Measurements from ENCODE around the gene SLC39A11. TPM values are rescaled to one million over a fixed set of nuclear protein-coding genes. Genes with fewer than 3 reads are reported as not detected.

Gene SLC39A11
- total and polyA plus RNA-seq, 4 donors, result 18.9 to 44.9 (median 28.2) TPM

GRCh38 chr17:73091770-73092522 lies 542 bp downstream of the SLC39A11 start:
- Histone ChIP-seq H3K27ac (ENCODE audit: low read depth in 1 of 2, low read length in 2 of 2) (peak overlapping the region; percentile 11 to 37), H3K4me1 (ENCODE audit: control insufficient read depth in 4 of 4, insufficient read depth in 4 of 4, low read length in 3 of 4) (peaks cover 11 to 32% (median 27%) of the 10 kb centered on the region in 4 donors), H3K9me3 (ENCODE audit: control insufficient read depth in 4 of 4, low read length in 3 of 4) (no peaks in the 10 kb centered on the region), H3K9ac (ENCODE audit: low read depth in 1 of 2, low read length in 2 of 2) (peak overlapping the region; percentile 16 to 24), H3K36me3 (ENCODE audit: control insufficient read depth in 4 of 4, insufficient read depth in 3 of 4, low read depth in 1 of 4, low read length in 3 of 4) (peaks cover 0 to 9% (median 5%) of the 10 kb centered on the region in 4 donors), H3K27me3 (ENCODE audit: control insufficient read depth in 4 of 4, insufficient read depth in 4 of 4, low read length in 3 of 4) (no peaks in the 10 kb centered on the region), H3K4me3 (ENCODE audit: low read depth in 1 of 3, low read length in 3 of 3) (peak overlapping the region; percentile 70 to 91 (median 76))
- peak; percentile 44 for DNase-seq (ENCODE audit: low spot score)
- 7% methylated on average over 20 of the region's 20 CpGs for whole genome bisulfite sequencing
- TF ChIP-seq MAX (IDR thresholded peaks at IDR 0.05) (no peak), REST (IDR thresholded peaks at IDR 0.05) (no peak), FOXA2 (IDR thresholded peaks at IDR 0.05) (no peak), FOXA1 (IDR thresholded peaks at IDR 0.05) (no peak), EGR1 (IDR thresholded peaks at IDR 0.05; ENCODE audit: low read depth in 2 of 2) (no peak), YY1 (IDR thresholded peaks at IDR 0.05) (no peak), NR2F2 (IDR thresholded peaks at IDR 0.05) (no peak), HNF4G (IDR thresholded peaks at IDR 0.05) (no peak), JUND (IDR thresholded peaks at IDR 0.05) (no peak), ZBTB33 (IDR thresholded peaks at IDR 0.05) (no peak), ATF3 (IDR thresholded peaks at IDR 0.05) (no peak), RAD21 (IDR thresholded peaks at IDR 0.05) (no peak)

GRCh38 chr17:73091410-73091769 lies 1.1 kb downstream of the SLC39A11 start:
- peak overlapping the region in 1 of 3 donors; percentile 91 for H3K4me3 ChIP-seq (ENCODE audit: low read depth in 1 of 3, low read length in 3 of 3)
- whole genome bisulfite sequencing, result 33% methylated on average over 4 of the region's 4 CpGs
- no peak overlapping the region for H3K9ac ChIP-seq (ENCODE audit: low read depth in 1 of 2, low read length in 2 of 2)
- no peak for TF ChIP-seq GABPA (IDR thresholded peaks at IDR 0.05 in 1 of 2, conservative IDR thresholded peaks at IDR 0.05 in 1 of 2)
- no peak for TF ChIP-seq ZBTB33 (IDR thresholded peaks at IDR 0.05)
- TF ChIP-seq EGR1 (IDR thresholded peaks at IDR 0.05; ENCODE audit: low read depth in 2 of 2), result no peak
- TF ChIP-seq REST (IDR thresholded peaks at IDR 0.05), result no peak
- no peak for TF ChIP-seq TAF1 (conservative IDR thresholded peaks at IDR 0.05)
- no peak for TF ChIP-seq HNF4G (IDR thresholded peaks at IDR 0.05)
- TF ChIP-seq RXRA (IDR thresholded peaks at IDR 0.05), result no peak
- TF ChIP-seq CTCF (IDR thresholded peaks at IDR 0.05; ENCODE audit: low read depth, low read length, missing input control), result no peak
- TF ChIP-seq MAX (IDR thresholded peaks at IDR 0.05), result no peak
- no peak for TF ChIP-seq FOXA2 (IDR thresholded peaks at IDR 0.05)

More at GRCh38 chr17:73091410-73091769, 1.1 kb downstream of the SLC39A11 start:
- H3K9me3 ChIP-seq (ENCODE audit: control insufficient read depth in 4 of 4, low read length in 3 of 4), result no peaks in the 10 kb centered on the region
- H3K27ac ChIP-seq (ENCODE audit: low read depth in 1 of 2, low read length in 2 of 2), result peak overlapping the region in 1 of 2 donors; percentile 11
- DNase-seq (ENCODE audit: low spot score), result no peak
- H3K27me3 ChIP-seq (ENCODE audit: control insufficient read depth in 4 of 4, insufficient read depth in 4 of 4, low read length in 3 of 4), result no peaks in the 10 kb centered on the region
- H3K4me1 ChIP-seq (ENCODE audit: control insufficient read depth in 4 of 4, insufficient read depth in 4 of 4, low read length in 3 of 4), result peaks cover 11 to 32% (median 27%) of the 10 kb centered on the region in 4 donors
- H3K36me3 ChIP-seq (ENCODE audit: control insufficient read depth in 4 of 4, insufficient read depth in 3 of 4, low read depth in 1 of 4, low read length in 3 of 4), result peaks cover 0 to 9% (median 5%) of the 10 kb centered on the region in 4 donors
